Activated CD8-positive, alpha-beta memory T cell treated with anti-CD3 and anti-CD28 coated beads for 36 hours (primary cell): ENCODE measurements around the gene FDXR. TPM values are rescaled to one million over a fixed set of nuclear protein-coding genes. Genes with fewer than 3 reads are reported as not detected.

Source experiments
- CTCF ChIA-PET: fragments of 350-600 bp; sonication (Branson Sonifier 250); formaldehyde crosslinking; loops from one replicate; lab custom pipeline; 2021; ENCODE audit warnings: antibody characterized with exemption; lab: Charles Lee
- POLR2A ChIA-PET: fragments of 350-600 bp; sonication (Branson Sonifier 250); formaldehyde crosslinking; loops from one replicate; lab custom pipeline; 2021; ENCODE audit warnings: antibody characterized with exemption; lab: Charles Lee
- total RNA-seq, 2 experiments: library from RNA; stranded (reverse); gene quantifications; one replicate each; pipeline ENCODE4 v1.2.3, GENCODE V29; 2021

FDXR gene
- total RNA-seq, 2 experiments from 2014 or later, result 21.0 to 22.5 TPM

DNA sequence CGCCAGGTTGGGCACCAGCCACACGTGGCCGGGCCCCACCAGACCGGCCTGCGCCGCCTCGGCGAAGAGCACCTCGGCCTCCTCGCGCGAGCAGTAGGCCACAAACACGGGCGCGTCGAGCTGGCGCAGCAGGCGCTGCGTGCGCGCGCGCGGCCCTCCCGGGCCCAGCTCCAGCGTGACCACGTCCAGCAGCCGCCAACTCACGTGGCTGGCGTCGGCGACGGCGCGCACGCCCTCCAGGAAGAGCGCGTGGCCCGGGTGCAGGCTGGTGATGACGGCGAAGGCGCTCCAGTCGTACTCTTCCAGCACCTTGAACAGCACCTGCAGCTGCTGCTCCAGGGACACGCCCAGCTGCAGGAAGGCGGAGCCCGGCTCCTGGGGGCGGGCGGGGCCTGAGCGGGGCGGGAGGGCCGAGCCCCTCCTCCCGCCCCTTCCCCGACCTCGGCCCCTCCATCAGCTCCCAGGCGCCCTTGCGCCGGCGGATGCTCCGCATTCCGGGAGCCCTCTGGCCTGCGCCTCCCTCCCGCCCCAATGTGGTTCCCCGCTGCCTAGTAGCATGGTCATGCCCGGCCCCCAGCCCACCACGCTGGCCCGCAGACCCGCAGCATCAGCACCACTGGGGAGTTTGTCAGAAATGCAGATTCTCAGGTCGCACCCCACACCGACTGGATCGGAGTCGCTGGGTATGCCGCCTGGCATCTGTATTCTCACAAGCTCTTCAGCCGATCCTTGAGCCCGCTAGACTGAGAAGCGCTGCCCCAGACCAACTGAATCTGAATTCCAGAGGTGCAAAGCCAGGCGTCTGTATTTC, 20.4 kb downstream of the FDXR start:
- ChIA-PET CTCF (interaction anchor here (0.6 to 2.8 kb wide), 6 partner anchors 8 to 145 kb away, joined by 3 to 13 read pairs (median 7); no protein-coding TSS in a partner anchor), POLR2A (interaction anchor here (0.8 kb wide), 1 partner anchor 21 kb away, joined by 4 read pairs; the partner anchor contains the start of gene FDXR)

- POLR2A ChIA-PET, result interaction anchor here (0.8 kb wide), 1 partner anchor 21 kb away, joined by 4 read pairs; the partner anchor contains the start of gene FDXR
- CTCF ChIA-PET, result interaction anchor here (1.0 to 2.8 kb wide), 4 partner anchors 9 to 60 kb away, joined by 3 to 13 read pairs (median 10); no protein-coding TSS in a partner anchor
These were observed 21.1 kb downstream of the FDXR start for GRCh38 chr17:74851612-74852236.

DNA sequence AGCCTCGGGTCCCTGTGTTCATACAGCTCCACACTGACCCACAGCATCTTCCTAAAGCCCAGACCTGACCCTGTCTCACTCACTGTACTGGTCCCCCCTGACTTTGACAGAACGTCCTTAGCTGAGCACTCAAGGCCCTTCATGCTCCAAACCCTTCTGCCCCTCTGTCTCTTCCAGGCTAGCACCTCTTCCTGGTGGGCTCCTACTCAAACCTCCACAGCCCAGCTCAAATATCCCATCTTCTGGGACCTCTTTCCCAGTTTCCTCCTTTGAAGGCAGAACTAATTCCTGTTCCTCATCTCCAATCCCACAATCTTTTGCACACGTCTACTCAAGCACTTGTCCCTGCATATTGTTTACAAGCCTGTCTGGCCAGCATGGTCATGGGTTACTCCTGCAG, 21.9 kb downstream of the FDXR start:
- ChIA-PET CTCF (interaction anchor here (1.4 to 2.8 kb wide), 3 partner anchors 11 to 59 kb away, joined by 5 to 13 read pairs (median 11); no protein-coding TSS in a partner anchor), POLR2A (no interaction called here)

DNA sequence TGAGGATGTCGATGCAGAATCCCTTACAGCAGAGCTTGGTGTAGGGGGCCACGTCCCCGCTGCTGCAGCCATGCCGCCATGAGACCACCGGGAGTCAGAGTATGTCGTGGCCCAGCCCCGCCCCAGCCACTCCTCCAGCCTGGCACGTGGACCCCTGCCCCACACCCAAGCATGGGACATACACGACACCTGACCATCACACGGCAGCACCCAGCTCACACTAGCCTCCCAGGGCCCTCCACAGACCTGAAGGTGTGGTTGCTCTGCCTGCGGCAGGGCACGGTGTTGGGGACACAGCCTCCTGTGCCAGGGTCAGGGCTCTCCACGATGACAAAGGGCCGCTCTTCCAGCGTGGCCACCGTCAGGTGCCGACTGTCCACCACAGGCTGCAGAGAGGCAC, 22.5 kb downstream of the FDXR start:
- ChIA-PET POLR2A (no interaction called here), CTCF (interaction anchor here (1.4 to 2.8 kb wide), 3 partner anchors 12 to 59 kb away, joined by 5 to 13 read pairs (median 11); no protein-coding TSS in a partner anchor)

- ChIA-PET POLR2A (no interaction called here), CTCF (no interaction called here)
These were observed 24.0 kb downstream of the FDXR start for GRCh38 chr17:74848656-74849399.

DNA sequence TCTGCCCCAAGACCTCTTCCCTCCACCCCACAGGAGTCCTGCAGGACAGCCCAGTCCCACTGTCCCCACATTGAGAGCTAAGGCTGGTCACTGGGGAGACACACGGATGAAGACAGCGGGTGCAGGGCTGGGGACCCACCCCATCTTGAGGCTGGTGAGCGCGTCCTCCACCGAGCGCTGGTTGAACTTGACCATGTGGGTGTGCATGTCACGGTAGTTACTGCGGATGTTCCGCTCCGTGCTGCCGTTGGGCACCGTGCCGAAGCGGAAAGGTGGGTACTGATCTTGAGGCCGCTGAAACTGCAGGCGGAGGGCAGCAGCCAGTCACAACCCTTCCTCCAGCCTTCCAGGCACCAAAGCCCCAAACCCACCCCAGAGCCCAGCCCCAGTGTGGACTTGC, 26.2 kb downstream of the FDXR start:
- ChIA-PET CTCF (interaction anchor here (1.0 kb wide), 2 partner anchors 15 to 55 kb away, joined by 3 read pairs; no protein-coding TSS in a partner anchor), POLR2A (no interaction called here)

- ChIA-PET CTCF (interaction anchor here (1.4 to 3.3 kb wide), 4 partner anchors 10 to 52 kb away, joined by 6 to 13 read pairs (median 10); no protein-coding TSS in a partner anchor), POLR2A (no interaction called here)
These were observed 29.5 kb downstream of the FDXR start for GRCh38 chr17:74843352-74843627.

DNA sequence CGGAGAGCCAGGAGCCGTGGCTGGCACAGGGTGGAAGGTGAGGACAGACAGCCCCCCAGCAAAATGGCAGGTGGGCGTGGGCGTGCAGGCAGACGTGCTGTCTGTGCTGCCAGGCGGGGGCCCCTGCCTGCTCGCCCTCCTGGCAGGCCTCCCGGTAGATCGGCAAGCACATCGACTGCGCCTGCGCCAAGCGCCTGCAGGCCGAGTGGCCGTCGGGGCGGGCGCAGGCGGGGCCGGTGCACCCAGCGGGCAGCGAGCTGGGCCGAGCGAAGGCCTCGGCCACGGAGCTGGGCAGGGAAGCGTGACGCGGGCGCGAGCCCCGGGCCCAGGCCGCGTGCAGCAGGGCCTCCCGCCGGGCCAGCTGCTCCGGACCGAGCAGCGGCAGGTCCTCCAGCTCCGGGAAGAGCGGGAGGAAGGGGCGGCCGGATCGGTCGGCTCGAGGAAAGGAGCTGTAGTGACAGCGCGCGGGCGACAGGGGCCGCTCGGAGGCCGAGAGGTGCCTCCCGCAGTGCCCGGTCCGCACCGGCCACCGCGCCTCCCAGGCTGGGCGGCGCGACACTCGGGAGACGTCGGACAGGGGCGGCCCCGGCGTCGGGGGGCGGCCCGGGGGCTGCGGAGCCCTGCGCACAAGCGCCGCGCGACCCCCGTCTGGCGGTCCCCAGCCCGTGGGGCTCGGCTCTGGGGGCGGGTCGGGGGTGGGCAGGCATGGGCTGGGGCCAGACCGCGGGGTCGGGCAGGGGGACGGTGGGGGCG, 30.0 kb downstream of the FDXR start:
- ChIA-PET POLR2A (no interaction called here), CTCF (interaction anchor here (1.4 to 3.3 kb wide), 4 partner anchors 11 to 51 kb away, joined by 6 to 13 read pairs (median 10); no protein-coding TSS in a partner anchor)

DNA sequence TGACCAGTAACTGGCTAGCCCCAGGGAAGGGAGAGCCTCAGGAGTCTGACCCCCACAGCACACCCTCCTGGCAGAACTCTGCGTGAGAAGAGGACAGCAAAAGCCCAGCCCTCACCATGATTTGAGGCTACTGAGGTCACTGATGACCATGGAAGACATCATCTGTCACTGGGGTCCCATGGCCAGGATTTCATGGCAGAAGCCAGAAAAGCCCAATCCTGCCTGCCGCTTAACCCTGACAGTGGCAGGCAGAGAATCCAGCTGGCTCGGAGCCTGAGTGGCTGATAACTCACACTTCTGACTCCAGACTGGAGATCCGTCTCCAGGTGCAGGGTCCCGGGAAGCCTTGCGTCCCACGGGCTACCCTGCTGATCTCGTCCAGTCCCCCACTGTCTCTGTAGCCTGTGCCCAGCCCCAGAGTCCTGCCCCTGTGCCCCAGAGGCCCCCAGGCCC, 30.6 kb downstream of the FDXR start:
- ChIA-PET POLR2A (no interaction called here), CTCF (interaction anchor here (2.4 to 3.3 kb wide), 2 partner anchors 20 to 51 kb away, joined by 12 to 13 read pairs; no protein-coding TSS in a partner anchor)

DNA sequence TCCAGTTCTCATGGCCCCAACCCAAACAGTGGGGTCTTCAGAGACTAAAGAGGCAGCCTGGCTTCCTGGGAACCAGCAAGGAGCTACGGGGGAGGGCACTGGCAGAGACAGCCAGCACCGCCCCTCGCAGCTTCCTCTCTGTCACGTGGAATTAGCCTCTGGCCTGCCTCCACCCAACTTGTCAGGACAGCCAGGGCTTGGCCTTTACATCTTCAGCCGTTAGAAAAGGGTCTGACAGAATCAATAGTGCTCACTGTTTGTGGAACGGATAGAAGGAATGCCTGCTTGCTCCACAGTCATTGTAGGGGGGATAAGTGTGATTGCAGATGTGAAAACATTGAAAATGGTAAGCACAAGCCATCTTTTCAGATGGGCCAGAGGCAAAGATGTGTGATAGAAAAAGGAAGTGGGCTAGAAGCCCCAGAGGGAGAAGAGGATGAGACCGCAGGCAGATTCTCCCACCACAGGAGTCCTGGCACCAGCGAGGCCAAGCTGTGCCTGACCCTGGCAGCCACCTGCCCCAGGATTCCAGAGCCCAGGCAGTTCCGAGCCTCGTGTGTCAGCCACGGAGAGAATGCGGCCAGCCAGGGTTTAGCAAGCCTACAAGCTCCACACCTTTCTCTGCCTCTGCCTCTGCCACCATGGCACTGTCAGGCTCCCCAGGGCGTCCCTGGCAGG, 31.7 kb downstream of the FDXR start:
- ChIA-PET POLR2A (interaction anchor here (1.0 kb wide), 1 partner anchor 13 kb away, joined by 3 read pairs; no protein-coding TSS in a partner anchor), CTCF (interaction anchor here (0.7 to 1.8 kb wide), 2 partner anchors 21 to 50 kb away, joined by 3 to 8 read pairs; no protein-coding TSS in a partner anchor)

DNA sequence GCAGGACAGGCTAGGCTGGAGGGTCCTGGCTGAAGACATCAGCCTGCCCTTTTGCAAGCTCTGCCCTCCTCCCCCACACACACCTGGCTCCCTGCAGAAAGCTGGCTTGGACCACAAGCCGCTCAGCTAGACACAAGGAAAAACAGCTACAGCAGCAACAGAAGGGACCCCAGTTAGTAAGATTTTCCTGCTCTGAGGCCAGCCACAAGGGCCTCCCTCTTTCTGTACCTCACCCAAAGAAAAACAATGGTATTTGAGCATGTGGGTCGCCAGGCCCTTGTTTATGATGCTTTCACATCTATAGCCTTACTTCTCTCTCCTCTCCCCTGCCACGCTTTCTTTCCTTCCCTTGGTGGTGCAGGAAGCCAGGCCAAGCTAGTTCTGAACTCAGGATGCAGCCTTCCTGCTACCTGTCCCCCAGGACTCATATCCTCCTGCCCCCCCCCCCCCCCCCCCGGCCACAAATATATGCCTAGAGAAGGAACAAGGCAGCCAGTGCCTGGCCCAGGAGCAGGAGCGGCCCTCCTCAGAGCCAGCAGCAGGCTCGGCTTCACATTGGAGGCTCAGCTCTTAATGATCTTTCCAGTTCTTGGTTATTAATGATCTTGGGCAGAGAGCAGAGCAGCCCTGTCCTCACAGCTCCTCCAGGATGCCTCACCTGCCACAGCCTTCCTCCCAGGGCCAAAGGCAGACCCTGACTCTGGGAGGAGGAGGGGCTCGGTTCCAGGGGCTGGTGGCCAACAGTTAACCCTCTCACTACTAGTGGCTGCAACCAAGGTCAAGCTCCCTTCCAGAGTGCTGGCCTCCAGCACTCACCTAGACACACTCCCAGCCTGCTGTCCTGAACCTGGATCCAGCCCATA, 32.6 kb downstream of the FDXR start:
- ChIA-PET POLR2A (interaction anchor here (1.0 kb wide), 1 partner anchor 12 kb away, joined by 3 read pairs; no protein-coding TSS in a partner anchor), CTCF (interaction anchor here (0.7 to 1.8 kb wide), 4 partner anchors 19 to 49 kb away, joined by 3 to 8 read pairs (median 4); no protein-coding TSS in a partner anchor)

- CTCF ChIA-PET, result interaction anchor here (1.1 to 1.5 kb wide), 2 partner anchors 27 to 47 kb away, joined by 4 to 5 read pairs; no protein-coding TSS in a partner anchor
- POLR2A ChIA-PET, result no interaction called here
These were observed 34.5 kb downstream of the FDXR start for GRCh38 chr17:74838274-74838673.

DNA sequence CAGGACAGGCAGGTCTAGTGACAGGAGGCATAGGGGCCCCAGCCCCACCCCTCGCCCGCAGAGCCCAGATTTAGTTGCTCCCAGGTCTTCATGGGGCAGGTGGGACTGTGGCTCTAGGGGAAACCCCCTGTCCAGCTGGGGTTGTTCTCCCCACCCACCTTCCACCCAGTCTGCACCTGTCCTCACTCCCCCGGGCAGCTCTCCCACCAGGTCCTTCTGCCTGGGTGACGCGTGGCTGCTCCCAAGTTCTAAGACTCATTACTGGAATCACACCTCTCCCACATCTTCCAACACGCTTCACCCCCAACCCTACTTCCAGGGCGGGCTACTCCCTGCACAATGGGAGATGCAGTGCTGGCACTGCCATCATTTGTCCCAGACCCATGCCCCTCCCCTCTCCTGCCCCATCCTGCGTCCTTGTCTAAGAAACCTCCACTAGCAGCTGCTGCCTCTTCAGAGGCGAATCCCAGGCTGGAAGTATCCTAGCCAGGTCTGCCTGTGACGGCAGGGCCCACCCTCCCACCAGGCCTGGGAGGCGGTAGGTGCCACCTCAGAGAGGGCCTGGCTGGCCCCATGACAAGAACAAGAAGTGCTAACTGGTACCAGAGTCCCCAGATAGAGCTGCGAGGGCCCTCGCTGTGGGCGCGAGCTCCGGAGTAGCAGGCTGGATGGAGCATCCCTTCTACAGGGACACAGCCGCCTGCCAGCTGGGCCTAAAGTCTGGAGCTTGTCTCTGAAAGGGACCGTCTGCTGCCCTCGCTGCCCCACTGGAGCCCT, 35.9 kb downstream of the FDXR start:
- ChIA-PET POLR2A (no interaction called here), CTCF (no interaction called here)

DNA sequence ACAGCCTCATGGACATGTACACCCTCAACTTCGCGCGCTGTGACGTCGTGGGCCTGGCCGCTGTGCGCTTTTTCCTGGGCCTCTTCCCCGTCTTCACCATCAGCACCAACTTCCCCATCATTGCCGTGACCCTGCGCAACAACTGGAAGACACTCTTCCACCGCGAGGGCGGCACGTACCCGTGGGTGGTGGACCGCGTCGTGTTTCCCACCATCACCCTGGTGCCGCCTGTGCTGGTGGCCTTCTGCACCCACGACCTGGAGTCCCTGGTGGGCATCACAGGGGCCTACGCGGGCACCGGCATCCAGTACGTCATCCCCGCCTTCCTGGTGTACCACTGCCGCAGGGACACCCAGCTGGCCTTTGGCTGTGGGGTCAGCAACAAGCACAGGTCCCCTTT, 36.6 kb downstream of the FDXR start:
- CTCF ChIA-PET, result no interaction called here
- POLR2A ChIA-PET, result no interaction called here

GRCh38 chr17:74833501-74834377, 39.1 kb downstream of the FDXR start:
- ChIA-PET POLR2A (no interaction called here), CTCF (interaction anchor here (0.6 kb wide), 1 partner anchor 43 kb away, joined by 3 read pairs; no protein-coding TSS in a partner anchor)
